GM12874 (cell line): ENCODE data around the gene OVCA2.

Source experiments
- TF ChIP-seq, protein P1 (sequence below): IDR thresholded peaks from 2 replicates; pipeline ENCODE4 v1.5.1; 2011; ENCODE audit warnings: low read depth, mild to moderate bottlenecking, control low read depth, low read length, moderate library complexity; ENCODE audit not compliant: insufficient read depth

OVCA2 gene

DNA sequence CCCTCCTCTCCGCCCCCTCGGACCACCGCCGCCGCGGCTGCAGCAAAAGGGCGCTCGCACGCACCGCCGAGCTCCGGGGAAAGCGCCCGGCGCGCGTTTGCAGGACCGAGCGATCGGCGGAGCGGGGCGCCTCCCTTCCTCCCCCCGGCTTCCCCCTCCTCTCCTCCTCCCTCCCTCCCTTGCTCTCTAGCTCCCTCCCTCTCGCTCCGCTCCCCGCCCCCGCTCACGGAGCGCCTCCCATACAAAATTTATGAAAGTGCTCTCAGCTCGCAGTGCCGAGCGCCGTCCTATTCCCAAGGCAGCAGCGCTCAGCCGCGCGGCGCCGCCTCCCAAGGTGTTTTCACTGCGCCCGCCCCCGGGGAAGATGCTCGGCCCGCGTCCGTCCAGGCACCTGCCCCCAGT lies 16.6 kb upstream of the OVCA2 start, which contains the start of gene RTN4RL1:
Gene RTN4RL1 (minus strand): TSS at position 115 of the 402 bp plus-strand sequence. CDS start 469 bp downstream, outside the sequence.
- TF ChIP-seq, protein P1, sequence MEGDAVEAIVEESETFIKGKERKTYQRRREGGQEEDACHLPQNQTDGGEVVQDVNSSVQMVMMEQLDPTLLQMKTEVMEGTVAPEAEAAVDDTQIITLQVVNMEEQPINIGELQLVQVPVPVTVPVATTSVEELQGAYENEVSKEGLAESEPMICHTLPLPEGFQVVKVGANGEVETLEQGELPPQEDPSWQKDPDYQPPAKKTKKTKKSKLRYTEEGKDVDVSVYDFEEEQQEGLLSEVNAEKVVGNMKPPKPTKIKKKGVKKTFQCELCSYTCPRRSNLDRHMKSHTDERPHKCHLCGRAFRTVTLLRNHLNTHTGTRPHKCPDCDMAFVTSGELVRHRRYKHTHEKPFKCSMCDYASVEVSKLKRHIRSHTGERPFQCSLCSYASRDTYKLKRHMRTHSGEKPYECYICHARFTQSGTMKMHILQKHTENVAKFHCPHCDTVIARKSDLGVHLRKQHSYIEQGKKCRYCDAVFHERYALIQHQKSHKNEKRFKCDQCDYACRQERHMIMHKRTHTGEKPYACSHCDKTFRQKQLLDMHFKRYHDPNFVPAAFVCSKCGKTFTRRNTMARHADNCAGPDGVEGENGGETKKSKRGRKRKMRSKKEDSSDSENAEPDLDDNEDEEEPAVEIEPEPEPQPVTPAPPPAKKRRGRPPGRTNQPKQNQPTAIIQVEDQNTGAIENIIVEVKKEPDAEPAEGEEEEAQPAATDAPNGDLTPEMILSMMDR, result no peak

DNA sequence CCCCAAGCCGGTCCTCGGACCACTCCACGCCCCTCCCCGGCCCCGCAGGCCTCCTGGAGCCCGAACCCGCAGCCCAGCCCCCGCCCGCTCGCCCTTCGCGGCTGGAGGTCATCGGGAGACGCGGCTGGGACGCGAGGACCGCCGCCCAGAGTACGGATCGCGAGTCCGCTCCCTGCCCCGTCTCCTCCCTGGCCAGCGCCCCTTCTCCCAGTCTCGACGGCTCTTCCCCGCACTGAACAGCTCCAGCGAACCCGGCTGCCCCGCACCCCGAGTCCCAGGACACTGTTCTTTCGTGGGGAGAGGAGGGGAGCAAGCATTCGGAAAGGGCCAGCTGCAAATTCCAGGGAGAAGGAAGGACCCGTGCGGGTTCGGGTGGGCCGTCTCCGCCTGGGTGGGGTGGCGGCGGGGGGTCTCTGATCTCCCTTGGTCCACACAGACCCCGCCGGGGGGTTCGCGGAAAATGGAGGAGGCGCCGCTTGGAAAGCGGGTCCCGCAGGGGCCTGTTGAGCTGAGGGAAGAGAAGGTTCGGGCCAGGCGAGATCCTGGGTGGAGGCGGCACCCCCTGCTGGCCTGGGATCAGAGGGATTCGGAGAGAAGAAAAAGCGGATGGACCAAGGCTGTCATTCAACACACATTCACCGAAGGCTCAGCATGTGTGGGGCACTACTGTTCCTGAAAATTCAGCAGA lies 16.1 kb upstream of the OVCA2 start:
- TF ChIP-seq, protein P1, result 0 out of 2 replicates have a peak, but pooled peaks have one; percentile 9

DNA sequence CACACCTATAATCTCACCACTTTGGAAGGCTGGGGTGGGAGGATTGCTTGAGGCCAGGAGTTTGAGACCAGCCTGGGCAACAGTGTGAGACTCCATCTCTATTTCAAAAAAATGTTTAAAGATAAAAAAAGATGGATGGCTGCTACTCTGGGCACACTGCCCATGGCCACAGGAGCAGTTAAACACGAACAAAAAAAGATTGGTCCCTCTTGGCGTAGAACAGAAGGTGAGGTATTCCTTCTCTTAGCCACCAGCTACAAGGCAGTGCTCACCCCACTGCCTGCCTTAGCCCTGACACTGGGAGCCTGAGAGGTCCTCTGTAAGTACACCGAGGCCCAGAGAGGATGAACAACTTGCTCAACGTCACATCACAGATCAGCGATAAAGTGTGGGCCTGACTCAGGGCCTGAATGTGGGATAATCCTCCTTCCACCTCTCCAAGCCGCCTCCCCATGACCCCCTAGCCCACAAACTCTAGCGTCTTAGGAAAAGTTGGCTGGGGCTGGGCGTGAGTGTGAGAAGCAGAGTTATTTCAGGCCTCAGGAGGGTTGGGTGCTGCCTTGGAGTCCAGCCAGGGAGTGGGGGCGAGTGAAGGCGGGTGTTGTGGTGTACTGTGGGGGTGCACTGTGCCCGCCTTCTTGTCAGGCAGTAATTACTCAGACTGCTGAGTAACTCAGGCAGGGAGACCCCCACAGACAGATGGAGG lies 14.1 kb upstream of the OVCA2 start:
- TF ChIP-seq, protein P1, result no peak

DNA sequence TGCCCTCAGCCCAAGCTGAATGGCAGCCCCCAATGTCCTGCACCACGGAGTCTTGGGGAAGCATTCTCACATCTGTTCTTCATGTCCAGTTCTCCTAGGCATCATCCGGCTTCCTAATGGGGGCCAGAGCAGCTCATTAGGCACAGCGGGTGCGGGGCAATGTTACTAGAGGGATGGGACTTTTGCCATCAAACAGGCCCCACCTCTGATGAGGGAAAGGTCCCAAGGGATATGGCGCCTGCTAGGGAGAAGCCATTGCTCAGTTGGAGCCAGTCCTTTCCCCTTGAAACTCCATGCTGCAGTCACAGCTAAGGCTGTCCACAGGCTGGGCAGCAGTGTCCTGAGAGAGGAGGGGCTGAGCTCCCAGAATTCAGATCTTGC lies 13.6 kb upstream of the OVCA2 start:
- TF ChIP-seq, protein P1, result no peak

DNA sequence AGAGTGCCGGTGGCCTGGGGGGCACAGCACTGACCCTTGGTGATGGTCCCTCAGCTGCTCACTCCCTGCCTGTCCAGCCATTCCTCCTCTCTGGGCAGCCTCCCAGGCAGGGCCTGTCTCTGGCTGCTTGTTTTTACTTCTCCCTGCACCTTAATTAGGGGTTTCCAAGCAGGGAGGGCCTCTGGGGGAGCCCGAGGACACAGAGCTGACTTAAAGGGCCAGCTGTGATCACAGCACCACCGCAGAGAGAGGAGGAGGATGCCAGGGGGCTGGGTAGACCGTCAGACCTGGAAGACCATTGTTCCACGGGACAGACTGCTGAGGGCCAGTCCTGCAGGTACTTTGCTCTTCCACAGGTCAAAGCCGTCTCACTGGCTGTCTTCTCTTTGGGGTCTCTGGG lies 13.1 kb upstream of the OVCA2 start:
- TF ChIP-seq, protein P1, result 0 out of 2 replicates have a peak, but pooled peaks have one; percentile 4

DNA sequence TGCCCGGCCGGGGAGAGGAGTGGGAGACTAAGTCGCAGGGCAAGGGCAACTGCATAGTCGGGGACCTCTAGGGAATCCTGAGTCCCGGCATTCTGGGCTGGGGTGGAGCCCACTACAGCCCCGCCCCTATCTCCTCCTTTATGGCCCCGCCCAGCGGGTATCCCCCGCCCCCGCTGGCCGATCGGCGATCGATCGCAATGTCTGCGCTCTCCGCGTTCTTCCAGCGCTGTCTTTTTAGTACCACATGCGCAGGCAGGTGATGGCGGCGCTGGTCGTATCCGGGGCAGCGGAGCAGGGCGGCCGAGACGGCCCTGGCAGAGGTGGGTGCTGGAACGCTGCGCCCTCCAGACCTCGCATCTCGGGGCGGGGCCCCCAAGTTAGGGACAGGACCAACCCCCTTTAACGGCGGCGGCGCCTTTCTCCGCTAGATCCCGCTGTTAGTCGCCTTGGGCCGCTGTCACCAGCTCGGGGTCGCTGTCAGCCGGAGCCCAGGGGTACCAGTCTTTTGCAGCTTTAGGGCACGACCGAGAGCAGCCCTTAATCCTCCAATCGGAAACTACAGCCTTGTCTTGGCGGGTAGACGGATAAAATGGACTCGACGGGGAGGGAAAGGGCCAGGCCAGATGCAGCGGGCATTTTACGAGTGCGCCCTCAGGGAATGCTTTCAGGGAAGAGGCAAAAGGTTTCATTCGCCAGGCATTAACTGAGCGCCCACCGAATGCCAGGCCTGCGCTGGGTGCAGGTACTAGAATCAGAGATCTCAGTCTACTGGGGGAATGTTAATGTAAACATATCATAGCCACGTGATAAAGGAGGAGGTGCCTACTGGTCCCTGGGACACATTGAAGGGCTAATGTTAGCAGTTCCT lies 11.7 kb upstream of the OVCA2 start, which contains the start of gene DPH1:
Gene DPH1 (plus strand): TSS at position 243 of the 868 bp plus-strand sequence. CDS start 17 bp downstream, at position 260.
- TF ChIP-seq, protein P1, result no peak

DNA sequence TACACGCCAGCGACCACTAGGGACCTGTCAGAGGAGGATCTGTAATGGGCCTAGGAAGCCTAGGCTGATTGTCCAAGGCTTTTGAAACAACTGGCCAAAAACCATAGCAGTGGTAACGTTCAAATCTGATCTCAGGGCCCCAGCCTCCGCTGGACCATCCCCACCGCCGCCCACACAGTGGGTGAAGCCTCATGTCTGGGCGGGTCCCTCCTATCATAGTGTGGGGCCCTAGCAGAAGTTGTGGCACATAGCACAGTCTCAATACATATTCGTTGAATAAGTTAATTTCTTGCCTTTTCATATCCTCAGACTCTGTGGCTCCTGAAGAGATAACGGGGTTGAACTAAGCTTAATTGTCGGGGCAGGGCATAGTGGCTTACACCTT lies 11.1 kb upstream of the OVCA2 start:
- TF ChIP-seq, protein P1, result peak; percentile 69
